ENCODE measurements around the gene NR1H4.

GRCh38 chr12:100533376-100533775 lies 59.7 kb downstream of the NR1H4 start:
- TF ChIP-seq EZH2 (IDR thresholded peaks at IDR 0.05; ENCODE audit: borderline replicate concordance, low read length) (no peak), CTCF (IDR thresholded peaks at IDR 0.05; ENCODE audit: low read length) (no peak)
